Fibroblast of pulmonary artery (primary cell): ENCODE data around the gene ZNF234.

ENCODE experiments used
- DNase-seq: peaks from one replicate; pipeline ENCODE4 v3.0.0-alpha.2; 2010; ENCODE audit warnings: low read depth
- H3K4me3 ChIP-seq: replicated peaks from 2 replicates; pipeline ENCODE4 v1.5.1; 2011; ENCODE audit warnings: low read depth, mild to moderate bottlenecking, control low read depth, low read length, moderate library complexity
- CTCF ChIP-seq: IDR thresholded peaks from 2 replicates; pipeline ENCODE4 v1.5.1; 2011; ENCODE audit warnings: mild to moderate bottlenecking, control low read depth, low read length, inconsistent platforms; ENCODE audit errors: missing control alignments

ZNF234 gene

GRCh38 chr19:44204772-44205171 lies 63.4 kb downstream of the ZNF234 start:
- DNase-seq, result no peak
- TF ChIP-seq CTCF, result no peak
- H3K4me3 ChIP-seq, result no peak overlapping the region

- DNase-seq, result peak; percentile 95
- no peak for TF ChIP-seq CTCF
- H3K4me3 ChIP-seq, result peak overlapping the region; percentile 82
Observed at GRCh38 chr19:44207126-44207803, 65.9 kb downstream of the ZNF234 start.
